Stimulated activated CD8-positive, alpha-beta memory T cell treated with anti-CD3 and anti-CD28 coated beads, Interleukin-4, amount 100 ng/mL, for 24 hours (primary cell): ENCODE measurements around the gene RARS1.
"Not testable (repeated sequence)": the region's sequence is repeated elsewhere in the genome, so short reads cannot be mapped to it uniquely, and the experiment has no call there.

Source experiments
- DNase-seq: peaks from one replicate; pipeline ENCODE4 v3.0.0-alpha.2; 2020; ENCODE audit warnings: low read depth

Gene RARS1

GRCh38 chr5:168481330-168481788 is 4.9 kb upstream of the RARS1 start:
- DNase-seq: no peak

- DNase-seq: no peak
Observed at GRCh38 chr5:168482361-168482760, 3.9 kb upstream of the RARS1 start.

GRCh38 chr5:168489059-168489458 is 2.8 kb downstream of the RARS1 start:
- no peak for DNase-seq

GRCh38 chr5:168494057-168494555 is 7.8 kb downstream of the RARS1 start:
- DNase-seq: no peak

GRCh38 chr5:168502563-168503237 is 16.4 kb downstream of the RARS1 start:
- no peak for DNase-seq

- no peak for DNase-seq
Observed at GRCh38 chr5:168513861-168514428, 27.7 kb downstream of the RARS1 start.

GRCh38 chr5:168525856-168526255 is 39.6 kb downstream of the RARS1 start:
- no peak for DNase-seq

- no peak for DNase-seq
Observed at GRCh38 chr5:168527756-168528295, 41.6 kb downstream of the RARS1 start.

- DNase-seq: no peak
Observed at GRCh38 chr5:168528521-168529373, 42.5 kb downstream of the RARS1 start, which contains the start of gene FBLL1. TSS of gene FBLL1 (plus strand) at chr5:168529305. CDS start at chr5:168529505, 200 bp downstream.

- no peak for DNase-seq
Observed at GRCh38 chr5:168529374-168530234, 43.3 kb downstream of the RARS1 start.

GRCh38 chr5:168530621-168531150 is 44.4 kb downstream of the RARS1 start:
- DNase-seq: no peak

- no peak for DNase-seq
Observed at GRCh38 chr5:168531191-168531590, 44.9 kb downstream of the RARS1 start.

- no peak for DNase-seq
Observed at GRCh38 chr5:168531987-168532864, 46.0 kb downstream of the RARS1 start.

GRCh38 chr5:168534351-168534750 is 48.1 kb downstream of the RARS1 start:
- not testable (repeated sequence) for DNase-seq

GRCh38 chr5:168537176-168537575 is 50.9 kb downstream of the RARS1 start:
- DNase-seq: no peak

- DNase-seq: no peak
Observed at GRCh38 chr5:168549554-168549953, 63.3 kb downstream of the RARS1 start.

GRCh38 chr5:168550656-168551055 is 64.4 kb downstream of the RARS1 start:
- no peak for DNase-seq

- DNase-seq: no peak
Observed at GRCh38 chr5:168552146-168552545, 65.9 kb downstream of the RARS1 start.

- no peak for DNase-seq
Observed at GRCh38 chr5:168553377-168554130, 67.3 kb downstream of the RARS1 start.
